Prostate gland (tissue), 2 donors: ENCODE data around the gene TRRAP.
A peak's percentile ranks its signal among the peaks of the same experiment; 100 is the strongest.

ENCODE experiments used
- POLR2A ChIP-seq: fragments of 450-650 bp; IDR thresholded peaks from one replicate; pipeline ENCODE4 v1.6.1; 2016; ENCODE audit warnings: antibody characterized with exemption, mild to moderate bottlenecking
- POLR2AphosphoS5 ChIP-seq: sonication (generic); formaldehyde crosslinking; IDR thresholded peaks from one replicate; pipeline ENCODE4 v1.6.1; 2017; ENCODE audit warnings: antibody characterized with exemption
- TF ChIP-seq, protein P1 (sequence below), 4 experiments: fragments of 200-600 bp in 2 of 4; fragments of 450-650 bp in 2 of 4; sonication (generic) in 2 of 4; IDR thresholded peaks; 1 replicate in 3 of 4; 2 replicates in 1 of 4; pipeline ENCODE4 v1.5.1; 2016 to 2019; ENCODE audit warnings: antibody characterized with exemption in 4 of 4, mild to moderate bottlenecking in 2 of 4, moderate library complexity in 2 of 4

DNA sequence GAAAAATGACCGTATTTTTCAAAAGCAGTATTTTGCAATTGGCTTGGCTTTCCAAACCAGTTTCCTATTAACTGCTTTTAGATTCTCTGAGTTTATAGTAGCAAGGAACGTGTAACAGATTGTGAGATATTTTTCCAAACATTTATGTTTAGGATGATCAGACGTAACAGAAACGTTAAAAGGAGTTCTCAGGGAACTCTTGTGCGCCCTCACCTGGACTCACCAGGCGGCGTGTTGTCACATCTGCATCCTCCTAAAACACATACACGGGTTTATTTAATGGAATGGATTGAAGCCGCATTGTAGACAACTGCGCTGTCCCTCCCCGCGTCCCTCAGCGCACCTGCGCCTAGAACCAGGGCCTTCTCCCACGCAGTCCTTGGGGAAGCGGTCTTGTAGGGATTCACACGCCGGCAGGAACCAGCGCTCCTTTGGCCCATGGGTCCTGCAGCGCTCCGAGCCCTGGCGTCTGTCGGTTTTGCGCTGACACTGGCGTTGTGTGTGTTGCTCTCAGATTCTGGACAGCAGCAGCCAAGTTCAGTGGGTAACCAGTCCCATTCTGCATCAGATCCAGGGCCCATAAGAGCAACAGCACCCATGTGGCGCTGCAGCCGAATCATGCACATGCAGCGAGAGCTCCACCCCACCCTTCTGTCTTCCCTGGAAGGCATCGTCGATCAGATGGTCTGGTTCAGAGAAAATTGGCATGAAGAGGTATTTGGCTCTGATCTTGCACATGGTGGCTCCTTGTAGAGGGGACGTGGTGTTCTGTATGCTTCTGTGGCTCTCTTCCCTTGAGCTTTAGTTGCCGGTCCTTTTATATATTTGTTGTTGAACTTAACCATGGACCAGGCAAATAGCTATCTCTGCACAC is 114.9 kb downstream of the TRRAP start:
- TF ChIP-seq POLR2A (no peak), POLR2AphosphoS5 (peak; percentile 53)
- TF ChIP-seq, protein P1, sequence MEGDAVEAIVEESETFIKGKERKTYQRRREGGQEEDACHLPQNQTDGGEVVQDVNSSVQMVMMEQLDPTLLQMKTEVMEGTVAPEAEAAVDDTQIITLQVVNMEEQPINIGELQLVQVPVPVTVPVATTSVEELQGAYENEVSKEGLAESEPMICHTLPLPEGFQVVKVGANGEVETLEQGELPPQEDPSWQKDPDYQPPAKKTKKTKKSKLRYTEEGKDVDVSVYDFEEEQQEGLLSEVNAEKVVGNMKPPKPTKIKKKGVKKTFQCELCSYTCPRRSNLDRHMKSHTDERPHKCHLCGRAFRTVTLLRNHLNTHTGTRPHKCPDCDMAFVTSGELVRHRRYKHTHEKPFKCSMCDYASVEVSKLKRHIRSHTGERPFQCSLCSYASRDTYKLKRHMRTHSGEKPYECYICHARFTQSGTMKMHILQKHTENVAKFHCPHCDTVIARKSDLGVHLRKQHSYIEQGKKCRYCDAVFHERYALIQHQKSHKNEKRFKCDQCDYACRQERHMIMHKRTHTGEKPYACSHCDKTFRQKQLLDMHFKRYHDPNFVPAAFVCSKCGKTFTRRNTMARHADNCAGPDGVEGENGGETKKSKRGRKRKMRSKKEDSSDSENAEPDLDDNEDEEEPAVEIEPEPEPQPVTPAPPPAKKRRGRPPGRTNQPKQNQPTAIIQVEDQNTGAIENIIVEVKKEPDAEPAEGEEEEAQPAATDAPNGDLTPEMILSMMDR (IDR thresholded peaks at IDR 0.05): no peak
